ENCODE measurements around the gene RETREG1.
"Not testable (repeated sequence)": the region's sequence is repeated elsewhere in the genome, so short reads cannot be mapped to it uniquely, and the experiment has no call there.

The RETREG1 gene

GRCh38 chr5:16493261-16493660 is 123.5 kb downstream of the RETREG1 start:
- in situ Hi-C loops (cut with MboI; ENCODE audit: low sequenced_read_pairs): no loop called here

- in situ Hi-C loops (cut with MboI; ENCODE audit: low sequenced_read_pairs): no loop called here
Observed at GRCh38 chr5:16492398-16493140, 124.2 kb downstream of the RETREG1 start.

GRCh38 chr5:16490911-16491310 is 125.9 kb downstream of the RETREG1 start:
- in situ Hi-C loops (cut with MboI; ENCODE audit: low sequenced_read_pairs): no loop called here

GRCh38 chr5:16489322-16489791 is 127.4 kb downstream of the RETREG1 start:
- in situ Hi-C loops (cut with MboI; ENCODE audit: low sequenced_read_pairs): no loop called here

- in situ Hi-C loops (cut with MboI; ENCODE audit: low sequenced_read_pairs): no loop called here
Observed at GRCh38 chr5:16487456-16487855, 129.3 kb downstream of the RETREG1 start.

- in situ Hi-C loops (cut with MboI; ENCODE audit: low sequenced_read_pairs): no loop called here
Observed at GRCh38 chr5:16486711-16487111, 130.1 kb downstream of the RETREG1 start.

GRCh38 chr5:16485656-16486055 is 131.1 kb downstream of the RETREG1 start:
- in situ Hi-C loops (cut with MboI; ENCODE audit: low sequenced_read_pairs): no loop called here

- in situ Hi-C loops (cut with MboI; ENCODE audit: low sequenced_read_pairs): no loop called here
Observed at GRCh38 chr5:16484081-16484480, 132.7 kb downstream of the RETREG1 start.

- in situ Hi-C loops (cut with MboI; ENCODE audit: low sequenced_read_pairs): no loop called here
Observed at GRCh38 chr5:16483361-16483760, 133.4 kb downstream of the RETREG1 start.

- in situ Hi-C loops (cut with MboI; ENCODE audit: low sequenced_read_pairs): no loop called here
Observed at GRCh38 chr5:16482891-16483290, 133.9 kb downstream of the RETREG1 start.

- in situ Hi-C loops (cut with MboI; ENCODE audit: low sequenced_read_pairs): no loop called here
Observed at GRCh38 chr5:16480821-16481538, 135.8 kb downstream of the RETREG1 start.

- in situ Hi-C loops (cut with MboI; ENCODE audit: low sequenced_read_pairs): no loop called here
Observed at GRCh38 chr5:16480144-16480543, 136.7 kb downstream of the RETREG1 start.

- in situ Hi-C loops (cut with MboI; ENCODE audit: low sequenced_read_pairs): no loop called here
Observed at GRCh38 chr5:16477541-16477940, 139.3 kb downstream of the RETREG1 start.

- in situ Hi-C loops (cut with MboI; ENCODE audit: low sequenced_read_pairs): not testable (repeated sequence)
Observed at GRCh38 chr5:16476417-16476816, 140.4 kb downstream of the RETREG1 start.

- in situ Hi-C loops (cut with MboI; ENCODE audit: low sequenced_read_pairs): no loop called here
Observed at GRCh38 chr5:16471387-16471786, 145.4 kb downstream of the RETREG1 start.

- in situ Hi-C loops (cut with MboI; ENCODE audit: low sequenced_read_pairs): no loop called here
Observed at GRCh38 chr5:16467363-16468219, 149.2 kb downstream of the RETREG1 start.

GRCh38 chr5:16465544-16466432 is 151.0 kb downstream of the RETREG1 start, which contains the start of gene ZNF622:
TSS of gene ZNF622 (minus strand) at chr5:16465800. CDS start at chr5:16465665, 135 bp downstream.
- in situ Hi-C loops (cut with MboI; ENCODE audit: low sequenced_read_pairs): no loop called here

GRCh38 chr5:16464664-16465543 is 151.9 kb downstream of the RETREG1 start:
- in situ Hi-C loops (cut with MboI; ENCODE audit: low sequenced_read_pairs): no loop called here

GRCh38 chr5:16464231-16464630 is 152.6 kb downstream of the RETREG1 start:
- in situ Hi-C loops (cut with MboI; ENCODE audit: low sequenced_read_pairs): no loop called here

Data from HL-60/S4 treated with phorbol 12-myristate 13-acetate at 8.2 ng/mL for 4 days and 3 days (cell line).